ENCODE results near the gene NRDE2. TPM values are rescaled to one million over a fixed set of nuclear protein-coding genes. Genes with fewer than 3 reads are reported as not detected.
"Not testable (repeated sequence)": the region's sequence is repeated elsewhere in the genome, so short reads cannot be mapped to it uniquely, and the experiment has no call there.

Gene NRDE2
- total RNA-seq, 4 donors from 2014 or later: 7.5 to 18.3 (median 10.2) TPM

DNA sequence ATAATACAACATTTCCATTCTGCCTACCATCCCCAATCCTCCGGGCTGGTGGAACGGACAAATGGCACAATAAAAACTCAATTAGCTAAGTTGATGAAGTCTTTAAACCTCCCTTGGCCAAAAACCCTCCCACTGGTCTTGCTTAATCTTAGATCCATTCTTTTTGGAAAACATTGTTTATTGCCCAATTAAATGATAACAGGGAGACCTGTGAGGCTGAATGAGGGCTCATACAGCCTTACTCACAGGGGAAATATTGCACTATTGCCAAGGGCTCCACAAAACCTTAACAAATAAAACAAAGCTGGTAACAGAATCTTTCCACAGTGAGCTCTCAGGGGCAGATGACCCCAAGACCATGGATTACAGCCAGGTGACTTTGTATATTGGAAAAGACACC lies 83.1 kb downstream of the NRDE2 start:
- intact Hi-C loops (cut with DNase I; ENCODE audit: low total_unique reads): no loop called here
- 77 to 80% methylated on average over 2 of the region's 2 CpGs for WGBS, 2 donors
- H3K4me3 ChIP-seq (ENCODE audit: low read depth, poor library complexity, severe bottlenecking): no peak overlapping the region
- TF ChIP-seq, protein P1, sequence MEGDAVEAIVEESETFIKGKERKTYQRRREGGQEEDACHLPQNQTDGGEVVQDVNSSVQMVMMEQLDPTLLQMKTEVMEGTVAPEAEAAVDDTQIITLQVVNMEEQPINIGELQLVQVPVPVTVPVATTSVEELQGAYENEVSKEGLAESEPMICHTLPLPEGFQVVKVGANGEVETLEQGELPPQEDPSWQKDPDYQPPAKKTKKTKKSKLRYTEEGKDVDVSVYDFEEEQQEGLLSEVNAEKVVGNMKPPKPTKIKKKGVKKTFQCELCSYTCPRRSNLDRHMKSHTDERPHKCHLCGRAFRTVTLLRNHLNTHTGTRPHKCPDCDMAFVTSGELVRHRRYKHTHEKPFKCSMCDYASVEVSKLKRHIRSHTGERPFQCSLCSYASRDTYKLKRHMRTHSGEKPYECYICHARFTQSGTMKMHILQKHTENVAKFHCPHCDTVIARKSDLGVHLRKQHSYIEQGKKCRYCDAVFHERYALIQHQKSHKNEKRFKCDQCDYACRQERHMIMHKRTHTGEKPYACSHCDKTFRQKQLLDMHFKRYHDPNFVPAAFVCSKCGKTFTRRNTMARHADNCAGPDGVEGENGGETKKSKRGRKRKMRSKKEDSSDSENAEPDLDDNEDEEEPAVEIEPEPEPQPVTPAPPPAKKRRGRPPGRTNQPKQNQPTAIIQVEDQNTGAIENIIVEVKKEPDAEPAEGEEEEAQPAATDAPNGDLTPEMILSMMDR (IDR thresholded peaks at IDR 0.05): no peak
- TF ChIP-seq POLR2A (IDR thresholded peaks at IDR 0.05): no peak
- no peak for DNase-seq (ENCODE audit: low spot score in 2 of 2)

DNA sequence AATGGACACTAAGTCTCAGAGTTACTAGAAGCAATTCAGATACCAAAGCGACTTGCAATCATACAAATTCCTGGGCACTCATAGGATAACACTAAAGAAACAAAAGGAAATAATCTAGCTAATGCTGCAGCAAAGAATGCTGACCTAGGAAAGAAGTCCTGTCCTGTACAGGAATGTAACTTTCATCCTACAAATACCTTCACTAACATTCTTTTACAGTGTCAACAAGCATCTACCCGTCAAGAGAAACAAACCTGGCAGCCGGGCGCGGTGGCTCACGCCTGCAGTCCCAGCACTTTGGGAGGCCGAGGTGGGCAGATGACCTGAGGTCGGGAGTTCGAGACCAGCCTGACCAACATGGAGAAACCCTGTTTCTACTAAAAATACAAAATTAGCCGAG lies 84.3 kb downstream of the NRDE2 start:
- DNase-seq (ENCODE audit: low spot score in 2 of 2); intact Hi-C loops (cut with DNase I; ENCODE audit: low total_unique reads); H3K4me3 ChIP-seq (ENCODE audit: low read depth, poor library complexity, severe bottlenecking): not testable (repeated sequence)
- 66 to 70% methylated on average over 10 of the region's 10 CpGs for WGBS, 2 donors

DNA sequence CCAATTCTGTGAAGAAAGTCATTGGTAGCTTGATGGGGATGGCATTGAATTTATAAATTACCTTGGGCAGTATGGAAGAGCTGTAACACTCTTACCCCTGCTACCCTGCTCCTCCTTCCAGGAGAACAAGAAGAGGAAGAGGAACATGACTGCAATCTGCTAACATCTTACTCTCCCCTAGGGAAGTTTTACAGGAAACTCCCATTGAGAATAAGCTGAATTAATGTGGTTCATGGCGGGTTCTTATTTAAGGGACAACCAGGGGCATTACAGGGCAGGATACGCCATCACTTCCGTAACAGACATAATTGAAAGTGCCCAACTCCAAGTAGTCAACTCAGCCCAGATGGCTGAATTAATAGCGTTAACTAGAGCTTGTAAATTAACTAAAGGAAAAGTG lies 84.8 kb downstream of the NRDE2 start:
- no peak for DNase-seq (ENCODE audit: low spot score in 2 of 2)
- 80 to 89% methylated on average over 4 of the region's 4 CpGs for WGBS, 2 donors
- TF ChIP-seq, protein P1 (IDR thresholded peaks at IDR 0.05): no peak
- no peak for TF ChIP-seq POLR2A (IDR thresholded peaks at IDR 0.05)
- H3K4me3 ChIP-seq (ENCODE audit: low read depth, poor library complexity, severe bottlenecking): no peak overlapping the region
- intact Hi-C loops (cut with DNase I; ENCODE audit: low total_unique reads): no loop called here

DNA sequence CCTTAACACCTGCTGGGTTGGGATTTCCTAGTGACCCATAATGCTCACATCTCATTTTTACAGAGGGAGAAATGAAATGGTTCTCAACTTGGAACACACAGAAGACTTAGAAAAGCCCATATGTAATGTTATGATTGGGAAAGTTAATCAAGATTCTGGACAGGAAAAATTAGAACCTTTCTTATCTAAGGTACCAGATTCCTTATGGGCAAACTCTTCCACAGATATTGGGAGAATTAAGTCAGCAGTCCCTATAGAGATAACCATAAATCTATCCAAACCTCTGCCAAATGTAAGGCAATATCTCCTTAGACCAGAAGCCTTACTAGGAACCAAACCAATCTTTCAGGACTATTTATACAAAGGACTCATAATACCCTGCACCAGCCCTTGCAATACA lies 89.3 kb downstream of the NRDE2 start:
- intact Hi-C loops (cut with DNase I; ENCODE audit: low total_unique reads): no loop called here
- H3K4me3 ChIP-seq (ENCODE audit: low read depth, poor library complexity, severe bottlenecking): no peak overlapping the region
- no peak for DNase-seq (ENCODE audit: low spot score in 2 of 2)
- no peak for TF ChIP-seq POLR2A (IDR thresholded peaks at IDR 0.05)
- TF ChIP-seq, protein P1 (IDR thresholded peaks at IDR 0.05): no peak

DNA sequence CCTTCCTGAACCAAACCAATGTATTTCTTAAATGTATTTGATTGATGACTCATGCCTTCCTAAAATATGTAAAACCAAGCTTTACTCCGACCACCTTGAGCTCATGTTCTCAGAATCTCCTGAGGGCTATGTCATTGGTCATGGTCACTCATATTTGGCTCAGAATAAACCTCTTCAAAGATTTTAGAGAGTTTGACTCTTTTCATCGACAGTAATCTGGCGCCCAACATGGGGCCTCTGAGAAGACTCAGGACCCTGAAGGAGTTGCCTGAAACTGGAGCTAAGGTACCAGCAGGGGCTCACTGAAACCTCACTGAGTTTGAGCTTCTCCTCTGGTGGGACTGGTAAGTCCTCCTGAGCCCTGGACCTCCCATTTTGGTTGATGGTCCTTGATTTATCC lies 92.6 kb downstream of the NRDE2 start:
- H3K4me3 ChIP-seq (ENCODE audit: low read depth, poor library complexity, severe bottlenecking): no peak overlapping the region
- no peak for DNase-seq (ENCODE audit: low spot score in 2 of 2)
- 79 to 81% methylated on average over 3 of the region's 3 CpGs for WGBS, 2 donors
- TF ChIP-seq, protein P1 (IDR thresholded peaks at IDR 0.05): no peak
- no peak for TF ChIP-seq POLR2A (IDR thresholded peaks at IDR 0.05)
- intact Hi-C loops (cut with DNase I; ENCODE audit: low total_unique reads): no loop called here

DNA sequence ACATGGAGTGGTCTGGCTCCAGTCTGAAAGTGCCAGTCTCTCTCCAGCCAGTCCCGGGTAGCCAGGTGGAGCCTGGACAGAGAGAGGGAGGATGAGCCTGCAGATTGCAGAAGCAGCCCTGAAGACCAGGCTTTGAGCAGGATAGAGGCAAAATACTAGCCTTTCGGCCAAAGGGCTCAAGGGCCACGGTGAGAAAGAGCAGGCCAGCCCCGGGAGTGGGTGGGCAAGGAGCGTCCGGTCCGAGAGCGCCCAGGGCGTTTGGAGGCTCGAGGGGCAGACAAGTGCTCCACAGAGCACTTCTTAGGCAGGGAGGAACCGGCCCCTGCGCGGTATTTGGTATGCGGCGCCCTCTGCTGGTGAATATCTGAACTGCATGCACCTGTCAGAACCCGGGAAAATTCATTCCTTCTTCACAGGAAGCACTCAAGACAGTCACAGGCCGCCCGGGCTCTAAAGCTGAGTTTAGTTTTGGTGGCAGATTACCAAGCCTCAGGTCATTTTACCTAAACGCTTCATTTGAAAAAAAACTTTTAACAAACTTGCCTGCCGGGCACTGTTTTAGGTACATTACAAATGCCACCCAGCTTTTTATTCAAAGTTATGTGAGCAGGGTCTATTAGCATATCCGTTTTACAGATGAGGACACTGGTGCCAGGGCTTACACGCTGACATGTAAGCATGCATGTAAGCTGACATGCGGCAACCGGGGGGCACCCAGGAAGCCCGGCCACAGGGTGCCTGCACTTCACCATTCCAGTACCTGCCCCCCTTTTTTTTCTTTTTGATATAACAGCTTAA lies 96.4 kb downstream of the NRDE2 start:
- DNase-seq (ENCODE audit: low spot score in 2 of 2): peak; percentile 32 to 92
- intact Hi-C loops (cut with DNase I; ENCODE audit: low total_unique reads): no loop called here
- 15 to 17% methylated on average over 25 of the region's 25 CpGs for WGBS, 2 donors
- no peak overlapping the region for H3K4me3 ChIP-seq (ENCODE audit: low read depth, poor library complexity, severe bottlenecking)
- TF ChIP-seq, protein P1 (IDR thresholded peaks at IDR 0.05): peak in 1 of 3 donors; percentile 78
- no peak for TF ChIP-seq POLR2A (IDR thresholded peaks at IDR 0.05)

DNA sequence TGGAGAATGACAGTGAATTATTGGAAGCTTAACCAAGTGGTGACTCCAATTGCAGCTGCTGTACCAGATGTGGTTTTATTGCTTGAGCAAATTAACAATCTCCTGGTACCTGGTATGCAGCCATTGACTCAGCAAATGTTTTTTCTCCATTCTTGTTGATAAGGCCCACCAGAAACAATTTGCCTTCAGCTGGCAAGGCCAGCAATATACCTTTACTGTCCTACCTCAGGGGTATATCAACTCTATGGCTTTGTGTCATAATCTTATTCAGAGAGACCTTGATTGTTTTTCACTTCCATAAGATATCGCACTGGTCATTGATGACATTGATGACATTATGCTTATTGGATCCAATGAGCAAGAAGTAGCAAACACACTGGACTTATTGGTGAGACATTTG lies 101.8 kb downstream of the NRDE2 start:
- intact Hi-C loops (cut with DNase I; ENCODE audit: low total_unique reads); DNase-seq (ENCODE audit: low spot score in 2 of 2); H3K4me3 ChIP-seq (ENCODE audit: low read depth, poor library complexity, severe bottlenecking): not testable (repeated sequence)
- WGBS, 2 donors: 94% methylated on average over 1 of the region's 1 CpG
